ENCODE measurements around the gene CLIC5.

GRCh38 chr6:45844986-45845385 lies 170.7 kb downstream of the CLIC5 start:
- TF ChIP-seq CTCF (IDR thresholded peaks at IDR 0.05) (no peak), POLR2A (IDR thresholded peaks at IDR 0.05) (no peak)
